Right ventricle myocardium superior (tissue), 1 donor: ENCODE data around the gene OSTM1. TPM values are rescaled to one million over a fixed set of nuclear protein-coding genes. Genes with fewer than 3 reads are reported as not detected.
"Not testable (repeated sequence)": the region's sequence is repeated elsewhere in the genome, so short reads cannot be mapped to it uniquely, and the experiment has no call there.

Experiments used
- ATAC-seq: fragments of 200-7000 bp; cut with Tn5 transposase; one replicate; pipeline ENCODE4 v1.9.1; 2020; ENCODE audit warnings: mild to moderate bottlenecking; ENCODE audit not compliant: poor library complexity
- DNase-seq: peaks from one replicate; pipeline ENCODE4 v3.0.0-alpha.2; 2020
- intact Hi-C: fragments of 100-400 bp; cut with DNase I; formaldehyde crosslinking; loops from one replicate; pipeline ENCODE4 v1.11.2; 2022
- total RNA-seq: library from RNA; stranded (reverse); fragmentation: NEBNext Ultra II Directional; extraction: Animal tissue kit (Norgen Biotek cat#: 25700); gene quantifications from one replicate; pipeline ENCODE4 v1.2.1, GENCODE V29; 2021
- donor health status: DM: no; HTN: yes; CAD: no; lungs with severe emphysema.

OSTM1 gene
- total RNA-seq, 1 donor from 2014 or later: 35.4 TPM

DNA sequence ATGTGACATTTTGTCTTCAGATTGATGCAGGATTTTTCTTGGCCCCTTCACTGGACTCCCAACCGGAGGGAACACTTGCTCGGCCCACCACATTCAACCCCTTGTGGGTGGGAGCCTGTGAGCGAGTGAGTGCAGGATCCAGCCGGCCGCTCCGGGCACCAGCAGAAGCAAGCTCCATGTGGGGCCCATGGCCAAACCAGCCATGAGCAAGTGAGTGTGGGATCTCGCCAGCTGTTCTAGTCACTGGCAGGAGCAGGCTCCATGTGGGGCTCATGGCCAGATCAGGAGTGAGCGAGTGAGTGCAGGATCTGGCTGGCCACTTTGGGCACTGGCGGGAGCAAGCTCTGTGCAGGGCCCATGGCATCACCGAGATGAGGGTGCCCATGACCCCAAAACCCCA, 42.6 kb downstream of the OSTM1 start:
- no peak for ATAC-seq
- DNase-seq: no peak
- intact Hi-C loops: no loop called here

GRCh38 chr6:108030211-108030610, 44.3 kb downstream of the OSTM1 start:
- intact Hi-C loops: no loop called here
- DNase-seq (no peak), ATAC-seq (no peak)

GRCh38 chr6:108029226-108029921, 45.2 kb downstream of the OSTM1 start:
- intact Hi-C loops: no loop called here
- no peak for ATAC-seq

GRCh38 chr6:108027594-108027993, 46.9 kb downstream of the OSTM1 start:
- DNase-seq: no peak
- no peak for ATAC-seq

More at GRCh38 chr6:108029226-108029921, 45.2 kb downstream of the OSTM1 start:
- DNase-seq: no peak

GRCh38 chr6:108027056-108027455, 47.5 kb downstream of the OSTM1 start:
- no peak for DNase-seq
- intact Hi-C loops: no loop called here
- ATAC-seq: no peak

More at GRCh38 chr6:108027594-108027993, 46.9 kb downstream of the OSTM1 start:
- intact Hi-C loops: no loop called here

- no peak for DNase-seq
- intact Hi-C loops: no loop called here
- no peak for ATAC-seq
Observed at GRCh38 chr6:108024427-108025073, 50.0 kb downstream of the OSTM1 start.

- intact Hi-C loops: no loop called here
- DNase-seq (no peak), ATAC-seq (no peak)
Observed at GRCh38 chr6:108020472-108021116, 53.9 kb downstream of the OSTM1 start.

DNA sequence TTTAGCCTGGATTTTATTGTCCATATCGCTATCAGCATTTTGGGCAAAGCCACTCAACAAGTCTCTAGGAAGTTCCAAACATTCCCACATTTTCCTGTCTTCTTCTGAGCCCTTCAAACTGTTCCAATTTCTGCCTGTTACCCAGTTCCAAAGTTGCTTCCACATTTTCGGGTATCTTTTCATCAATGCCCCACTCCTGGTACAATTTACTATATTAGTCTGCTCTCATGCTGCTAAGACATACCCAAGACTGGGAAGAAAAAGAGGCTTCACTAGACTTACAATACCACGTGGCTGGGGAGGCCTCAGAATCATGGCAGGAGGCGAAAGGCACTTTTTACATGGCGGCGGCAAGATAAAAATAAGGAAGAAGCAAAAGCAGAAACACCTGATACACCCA, 58.3 kb downstream of the OSTM1 start:
- intact Hi-C loops, DNase-seq, ATAC-seq: not testable (repeated sequence)

- DNase-seq (no peak), ATAC-seq (no peak)
- intact Hi-C loops: no loop called here
Observed at GRCh38 chr6:108013787-108014439, 60.6 kb downstream of the OSTM1 start.

GRCh38 chr6:108009894-108010293, 64.6 kb downstream of the OSTM1 start:
- no peak for ATAC-seq
- intact Hi-C loops: no loop called here
- DNase-seq: no peak

GRCh38 chr6:108009258-108009657, 65.3 kb downstream of the OSTM1 start:
- ATAC-seq, DNase-seq, intact Hi-C loops: not testable (repeated sequence)

DNA sequence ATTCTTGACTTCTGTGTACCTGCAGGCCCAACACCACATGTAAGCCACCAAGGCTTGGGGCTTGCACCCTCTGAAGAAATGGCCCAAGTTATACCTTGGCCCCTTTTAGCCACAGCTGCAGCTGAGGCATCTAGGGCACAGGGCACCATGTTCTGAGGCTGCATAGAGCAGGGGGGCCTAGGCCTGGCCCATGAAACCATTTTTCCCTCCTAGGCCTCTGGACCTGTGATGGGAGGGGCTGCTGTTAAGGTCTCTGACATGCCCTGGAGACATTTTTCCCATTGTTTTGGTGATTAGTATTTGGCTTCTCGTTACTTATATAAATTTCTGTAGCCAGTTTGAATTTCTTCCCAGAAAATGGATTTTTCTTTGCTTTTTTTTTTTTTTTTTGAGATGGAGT, 66.2 kb downstream of the OSTM1 start:
- ATAC-seq (no peak), DNase-seq (no peak)
- intact Hi-C loops: no loop called here

DNA sequence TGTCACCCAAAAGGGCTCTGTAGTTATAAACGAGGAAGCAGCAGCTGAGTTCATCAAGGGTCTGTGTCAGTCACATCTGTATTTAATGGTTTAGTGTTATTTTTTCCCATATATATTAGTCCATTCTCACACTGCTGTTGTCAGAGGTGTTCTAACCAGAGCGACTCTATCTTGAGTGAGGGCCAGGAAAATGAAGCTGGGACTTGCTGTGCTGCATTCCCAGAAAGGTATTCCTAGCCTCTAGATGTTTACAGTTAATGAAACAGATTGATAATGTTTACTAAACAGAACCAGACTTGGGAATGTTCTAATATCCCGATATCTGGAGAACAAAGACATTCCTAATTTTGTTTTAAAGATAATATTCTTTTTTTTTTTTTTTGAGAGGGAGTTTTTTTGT, 68.6 kb downstream of the OSTM1 start:
- intact Hi-C loops: no loop called here
- no peak for ATAC-seq
- DNase-seq: no peak

DNA sequence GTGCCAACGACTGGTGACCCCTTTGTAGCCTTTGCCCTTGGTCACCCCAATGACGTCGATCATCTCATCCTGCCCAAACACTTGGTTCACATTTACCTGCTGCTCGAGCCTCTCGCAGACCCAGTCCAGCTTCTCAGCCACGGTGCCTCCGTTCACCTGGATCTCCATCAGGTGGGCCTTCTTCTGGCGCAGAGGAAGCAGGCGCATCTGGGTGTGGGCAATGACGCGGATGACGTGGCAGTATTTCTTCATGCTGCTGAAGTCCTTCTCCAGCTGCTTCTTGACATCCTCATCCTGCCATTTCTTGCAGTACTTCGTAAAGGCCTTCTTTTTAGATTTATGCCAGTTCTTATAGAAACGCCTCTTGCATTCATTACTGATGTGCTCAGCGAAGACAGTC, 69.7 kb downstream of the OSTM1 start:
- intact Hi-C loops: no loop called here
- ATAC-seq (no peak), DNase-seq (no peak)

DNA sequence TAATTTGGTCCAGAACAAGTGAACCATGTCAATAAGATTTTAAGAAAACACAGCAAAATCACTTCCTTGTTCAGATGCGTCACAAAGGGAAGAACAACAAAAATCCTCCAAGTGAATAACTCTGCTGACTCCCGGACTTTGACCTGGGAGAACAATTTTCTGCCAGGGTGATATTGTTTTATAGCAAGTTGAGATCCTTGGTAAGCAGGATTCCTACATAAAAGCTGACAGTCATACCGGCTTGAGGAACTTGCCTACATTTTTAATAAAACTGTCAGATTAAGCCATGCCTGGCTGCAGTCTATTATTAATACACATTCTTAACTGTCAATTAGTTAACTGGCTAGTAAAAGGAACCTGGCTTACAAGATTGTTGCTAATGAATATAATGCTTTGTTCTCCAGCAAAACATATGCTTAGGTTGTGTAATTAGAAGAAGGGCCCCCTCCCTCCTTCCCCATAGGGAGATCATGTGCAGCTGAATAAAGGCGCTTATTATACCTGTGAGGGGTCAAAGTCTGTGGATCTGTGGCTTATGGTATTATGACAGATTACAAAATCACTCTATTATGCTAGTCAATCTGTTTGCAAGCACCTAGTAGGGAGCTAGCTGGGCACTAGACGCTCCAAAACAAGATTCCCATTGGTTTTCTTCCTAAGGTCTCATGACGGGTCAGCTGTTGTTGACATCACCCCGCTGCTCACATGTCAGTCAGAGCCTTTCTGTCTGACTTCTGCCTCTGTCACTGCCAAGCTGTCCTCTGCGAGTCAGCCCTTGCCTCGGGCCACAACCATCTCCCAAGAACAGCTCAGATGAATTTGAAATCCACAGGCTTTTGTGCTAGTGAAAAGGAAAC, 71.9 kb downstream of the OSTM1 start:
- no peak for ATAC-seq
- no peak for DNase-seq
- intact Hi-C loops: no loop called here

DNA sequence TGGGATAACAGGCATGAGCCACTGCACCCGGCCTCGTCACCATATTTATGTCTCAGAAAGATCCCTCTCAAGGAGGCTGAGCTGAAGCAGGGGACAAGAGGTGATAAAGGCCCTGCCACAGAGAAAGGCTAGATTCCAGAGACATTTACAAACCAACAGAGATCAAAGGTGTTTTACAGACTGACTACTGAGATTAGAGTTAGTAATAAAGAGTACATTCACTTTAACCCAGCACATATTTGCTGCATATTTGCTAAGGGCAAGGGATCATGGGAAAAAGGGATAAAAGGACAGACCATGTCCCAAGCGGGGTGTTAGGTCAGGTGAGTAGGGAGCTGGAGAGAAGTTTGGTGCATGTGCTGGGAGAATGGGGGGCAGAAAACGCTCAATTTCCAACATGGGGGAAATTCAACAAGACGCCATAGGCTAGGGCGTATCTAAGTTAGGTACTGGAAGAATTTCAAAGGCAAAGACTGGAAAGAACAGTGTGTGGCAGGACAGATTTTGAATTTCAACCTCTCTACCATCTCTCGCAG, 72.8 kb downstream of the OSTM1 start:
- DNase-seq (no peak), ATAC-seq (no peak)
- intact Hi-C loops: no loop called here

- DNase-seq, ATAC-seq, intact Hi-C loops: not testable (repeated sequence)
Observed at GRCh38 chr6:108000259-108000658, 74.3 kb downstream of the OSTM1 start.

GRCh38 chr6:107999341-107999740, 75.2 kb downstream of the OSTM1 start:
- DNase-seq (no peak), ATAC-seq (no peak)
- intact Hi-C loops: no loop called here
